ENCODE measurements around the gene ZFP28. TPM values are rescaled to one million over a fixed set of nuclear protein-coding genes. Genes with fewer than 3 reads are reported as not detected.

The ZFP28 gene
- total and polyA plus RNA-seq, 2 of the 4 experiments (the other 2 are of a cell fraction): 3.0 to 6.5 TPM

DNA sequence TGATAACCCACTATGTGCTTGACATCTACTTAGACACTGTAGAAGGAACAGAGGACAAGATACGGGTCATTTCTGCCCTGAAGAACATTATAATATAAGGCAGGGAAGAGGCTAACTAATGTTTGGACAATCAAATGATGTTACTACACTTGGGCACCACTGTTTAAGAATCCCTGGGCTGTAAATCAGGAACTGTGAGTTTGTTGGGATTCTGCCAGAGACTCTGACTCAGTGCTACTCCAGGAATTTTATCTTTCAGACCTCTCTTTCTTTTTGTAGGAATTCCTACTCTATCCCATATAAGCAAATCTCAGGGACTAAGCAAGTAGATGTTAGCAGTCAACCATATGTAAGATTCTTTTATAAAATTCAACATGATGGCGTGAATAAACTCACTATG, 34.2 kb upstream of the ZFP28 start:
- H3K27me3 ChIP-seq (ENCODE audit: control insufficient read depth, insufficient read depth, low read length): no peaks in the 10 kb centered on the region
- H3K18ac ChIP-seq (ENCODE audit: low read depth, low read length): no peak overlapping the region
- no peak overlapping the region for H2AK5ac ChIP-seq (ENCODE audit: low read depth, low read length)
- H3K79me1 ChIP-seq (ENCODE audit: low read depth in 1 of 2, low read length in 2 of 2): peaks cover 8 to 10% of the 10 kb centered on the region in 2 experiments
- ATAC-seq (ENCODE audit: low read depth) (no peak), DNase-seq (peak; percentile 68)
- no peak overlapping the region for H3K27ac ChIP-seq (ENCODE audit: insufficient read depth, low read length)
- intact Hi-C loops (cut with micrococcal nuclease): no loop called here
- no peak overlapping the region for H2BK20ac ChIP-seq (ENCODE audit: low read depth, low read length)
- no peak overlapping the region for H3K4me2 ChIP-seq (ENCODE audit: low read depth, low read length)
- H4K5ac ChIP-seq (ENCODE audit: low read depth, low read length): no peak overlapping the region
- H4K91ac ChIP-seq (ENCODE audit: insufficient read depth, low read depth, low read length): no peak overlapping the region
- H3K9me1 ChIP-seq (ENCODE audit: insufficient read depth, low read length): peaks cover 7% of the 10 kb centered on the region
- BruUV-seq (replicated peaks): no TSS peak
- no peak overlapping the region for H2BK120ac ChIP-seq (ENCODE audit: low read depth, low read length)
- no peak overlapping the region for H3K14ac ChIP-seq (replicated peaks; ENCODE audit: low read depth, low read length)
- H3K36me3 ChIP-seq (ENCODE audit: control insufficient read depth, insufficient read depth, low read length): no peaks in the 10 kb centered on the region; the same call in 1 of the 2 replicates
- dilution Hi-C loops (cut with HindIII; ENCODE audit: low sequenced_read_pairs, unreplicated experiment): no loop called here
- no CpG with 5 or more reads among the region's 2 CpGs for WGBS, 2 experiments (ENCODE audit: extremely low coverage in 2 of 2, insufficient read length in 1 of 2)
- H3K56ac ChIP-seq (ENCODE audit: extremely low read depth, insufficient read depth, low read length): no peak overlapping the region
- POLR2A ChIA-PET (ENCODE audit: unreplicated experiment): no interaction called here
- H3K9me3 ChIP-seq (ENCODE audit: control insufficient read depth, insufficient read depth, low read length): peaks cover 8% of the 10 kb centered on the region
- no peak overlapping the region for H4K8ac ChIP-seq (ENCODE audit: low read depth in 2 of 2, low read length in 2 of 2)
- no peak overlapping the region for H2AK9ac ChIP-seq (replicated peaks; ENCODE audit: low read depth, low read length, poor library complexity)
- no peak overlapping the region for H3K4ac ChIP-seq (ENCODE audit: low read depth, low read length)
- H3K23ac ChIP-seq (ENCODE audit: low read depth, low read length): no peak overlapping the region
- TF ChIP-seq, protein P1, sequence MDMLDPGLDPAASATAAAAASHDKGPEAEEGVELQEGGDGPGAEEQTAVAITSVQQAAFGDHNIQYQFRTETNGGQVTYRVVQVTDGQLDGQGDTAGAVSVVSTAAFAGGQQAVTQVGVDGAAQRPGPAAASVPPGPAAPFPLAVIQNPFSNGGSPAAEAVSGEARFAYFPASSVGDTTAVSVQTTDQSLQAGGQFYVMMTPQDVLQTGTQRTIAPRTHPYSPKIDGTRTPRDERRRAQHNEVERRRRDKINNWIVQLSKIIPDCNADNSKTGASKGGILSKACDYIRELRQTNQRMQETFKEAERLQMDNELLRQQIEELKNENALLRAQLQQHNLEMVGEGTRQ (IDR thresholded peaks at IDR 0.05; ENCODE audit: low read depth, low read length): no peak
- TF ChIP-seq FOS (IDR thresholded peaks at IDR 0.05; ENCODE audit: low read depth, low read length) (no peak), MAFK (IDR thresholded peaks at IDR 0.05; ENCODE audit: low read depth, low read length) (no peak), POLR2A (IDR thresholded peaks at IDR 0.05; ENCODE audit: low read depth, low read length) (no peak), CEBPB (IDR thresholded peaks at IDR 0.05; ENCODE audit: low read depth, low read length) (no peak), BHLHE40 (IDR thresholded peaks at IDR 0.05; ENCODE audit: low read depth, low read length) (no peak), SMC3 (IDR thresholded peaks at IDR 0.05; ENCODE audit: low read depth, low read length) (no peak), RCOR1 (IDR thresholded peaks at IDR 0.05; ENCODE audit: insufficient replicate concordance, low read length) (no peak), RFX5 (IDR thresholded peaks at IDR 0.05; ENCODE audit: low read depth, low read length) (no peak), MXI1 (IDR thresholded peaks at IDR 0.05; ENCODE audit: borderline replicate concordance, low read depth, low read length) (no peak), CHD1 (IDR thresholded peaks at IDR 0.05; ENCODE audit: low read depth, low read length) (no peak), RAD21 (IDR thresholded peaks at IDR 0.05; ENCODE audit: low read length) (no peak), MAZ (IDR thresholded peaks at IDR 0.05; ENCODE audit: borderline replicate concordance, low read depth, low read length) (no peak), NFE2L2 (IDR thresholded peaks at IDR 0.05; ENCODE audit: low read depth, low read length) (no peak)
- TF ChIP-seq, protein P2, sequence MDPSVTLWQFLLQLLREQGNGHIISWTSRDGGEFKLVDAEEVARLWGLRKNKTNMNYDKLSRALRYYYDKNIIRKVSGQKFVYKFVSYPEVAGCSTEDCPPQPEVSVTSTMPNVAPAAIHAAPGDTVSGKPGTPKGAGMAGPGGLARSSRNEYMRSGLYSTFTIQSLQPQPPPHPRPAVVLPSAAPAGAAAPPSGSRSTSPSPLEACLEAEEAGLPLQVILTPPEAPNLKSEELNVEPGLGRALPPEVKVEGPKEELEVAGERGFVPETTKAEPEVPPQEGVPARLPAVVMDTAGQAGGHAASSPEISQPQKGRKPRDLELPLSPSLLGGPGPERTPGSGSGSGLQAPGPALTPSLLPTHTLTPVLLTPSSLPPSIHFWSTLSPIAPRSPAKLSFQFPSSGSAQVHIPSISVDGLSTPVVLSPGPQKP (IDR thresholded peaks at IDR 0.05; ENCODE audit: borderline replicate concordance, low read depth, low read length): no peak
- TF ChIP-seq, protein P3, sequence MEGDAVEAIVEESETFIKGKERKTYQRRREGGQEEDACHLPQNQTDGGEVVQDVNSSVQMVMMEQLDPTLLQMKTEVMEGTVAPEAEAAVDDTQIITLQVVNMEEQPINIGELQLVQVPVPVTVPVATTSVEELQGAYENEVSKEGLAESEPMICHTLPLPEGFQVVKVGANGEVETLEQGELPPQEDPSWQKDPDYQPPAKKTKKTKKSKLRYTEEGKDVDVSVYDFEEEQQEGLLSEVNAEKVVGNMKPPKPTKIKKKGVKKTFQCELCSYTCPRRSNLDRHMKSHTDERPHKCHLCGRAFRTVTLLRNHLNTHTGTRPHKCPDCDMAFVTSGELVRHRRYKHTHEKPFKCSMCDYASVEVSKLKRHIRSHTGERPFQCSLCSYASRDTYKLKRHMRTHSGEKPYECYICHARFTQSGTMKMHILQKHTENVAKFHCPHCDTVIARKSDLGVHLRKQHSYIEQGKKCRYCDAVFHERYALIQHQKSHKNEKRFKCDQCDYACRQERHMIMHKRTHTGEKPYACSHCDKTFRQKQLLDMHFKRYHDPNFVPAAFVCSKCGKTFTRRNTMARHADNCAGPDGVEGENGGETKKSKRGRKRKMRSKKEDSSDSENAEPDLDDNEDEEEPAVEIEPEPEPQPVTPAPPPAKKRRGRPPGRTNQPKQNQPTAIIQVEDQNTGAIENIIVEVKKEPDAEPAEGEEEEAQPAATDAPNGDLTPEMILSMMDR (conservative IDR thresholded peaks at IDR 0.05; ENCODE audit: low read depth, low read length): no peak
- no peak overlapping the region for H2BK5ac ChIP-seq (ENCODE audit: low read depth, low read length, poor library complexity, severe bottlenecking)
- CTCF ChIA-PET: interaction anchor here (1.2 kb wide), 1 partner anchor 16 kb away, joined by 3 read pairs; no protein-coding TSS in a partner anchor
- no peak overlapping the region for H3K9ac ChIP-seq (ENCODE audit: low read depth, low read length)
- H2AFZ ChIP-seq (replicated peaks; ENCODE audit: low read length, poor library complexity): no peak overlapping the region
- no peak overlapping the region for H2BK15ac ChIP-seq (ENCODE audit: low read depth, low read length)
- in situ Hi-C loops (cut with MboI; ENCODE audit: low sequenced_read_pairs): no loop called here
- H4K20me1 ChIP-seq (ENCODE audit: insufficient read depth, low read length): no peaks in the 10 kb centered on the region
- no peak overlapping the region for H3K4me3 ChIP-seq (ENCODE audit: insufficient read depth, low read depth, low read length)
- peaks cover 3% of the 10 kb centered on the region for H3K4me1 ChIP-seq (ENCODE audit: control insufficient read depth, insufficient read depth, low read length)
